NCI-H128 (cell line): ENCODE measurements around the gene ARL14.

Experiments
- DNase-seq: peaks from one replicate; lab custom pipeline; 2025; ENCODE audit not compliant: unreplicated experiment; lab: John Stamatoyannopoulos, UW

Gene ARL14

GRCh38 chr3:160676547-160677303, at the start of gene ARL14:
TSS of gene ARL14 (plus strand) at chr3:160677160. CDS start at chr3:160677347, 187 bp downstream.
- no peak for DNase-seq

DNA sequence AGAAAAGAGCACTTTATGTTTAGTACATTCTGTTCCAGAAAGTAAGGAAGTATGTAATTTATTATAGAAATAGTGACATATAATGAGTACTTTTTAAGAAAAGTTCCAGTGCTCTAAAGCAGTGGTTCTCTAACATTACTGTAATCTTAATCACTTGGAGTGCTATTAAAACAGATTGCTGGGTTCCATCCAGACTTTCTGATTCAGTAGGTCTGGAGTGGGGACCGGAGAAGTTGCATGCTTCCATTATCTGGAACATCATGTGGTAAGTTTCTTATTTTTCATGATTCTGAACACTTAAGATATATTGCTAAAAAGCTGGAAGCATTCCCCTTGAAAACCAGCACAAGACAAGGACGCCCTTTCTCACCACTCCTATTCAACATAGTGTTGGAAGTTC, 47.5 kb upstream of the ARL14 start:
- no peak for DNase-seq

DNA sequence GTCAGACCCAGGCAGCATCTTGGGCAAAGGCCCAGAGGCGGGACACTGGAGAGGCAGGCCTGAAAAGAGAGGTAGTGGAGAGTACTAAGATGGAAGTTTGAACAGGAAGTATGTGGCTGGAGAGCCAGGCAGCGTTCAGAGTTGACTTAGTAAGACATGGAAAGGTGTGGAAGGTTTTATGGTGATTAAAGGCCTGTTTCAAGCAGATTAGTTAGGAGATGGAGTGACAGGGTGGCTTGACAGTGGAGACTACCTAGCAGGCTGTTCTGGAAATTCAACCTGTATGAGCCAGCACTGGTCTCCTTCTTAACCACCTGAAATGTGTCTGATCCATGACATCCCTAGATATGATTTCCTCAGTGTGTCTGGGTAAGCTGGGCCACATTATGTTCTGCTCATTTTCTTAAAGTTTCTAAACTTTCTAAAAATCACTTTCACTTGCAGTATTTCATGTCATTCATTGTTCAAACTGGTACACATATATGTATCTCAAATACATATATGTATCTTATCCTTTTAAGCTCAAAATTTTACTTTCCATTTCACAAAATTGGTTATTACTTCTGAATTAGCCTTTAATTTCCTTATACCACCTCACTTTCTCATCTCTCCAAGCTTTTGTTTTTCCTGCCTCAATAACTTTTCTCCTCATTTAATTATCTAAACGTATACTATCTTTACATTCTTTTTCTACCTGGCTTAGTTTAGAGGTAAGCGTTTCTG, 43.4 kb upstream of the ARL14 start:
- no peak for DNase-seq

- DNase-seq, result no peak
Observed at GRCh38 chr3:160635213-160635612, 41.7 kb upstream of the ARL14 start.

DNA sequence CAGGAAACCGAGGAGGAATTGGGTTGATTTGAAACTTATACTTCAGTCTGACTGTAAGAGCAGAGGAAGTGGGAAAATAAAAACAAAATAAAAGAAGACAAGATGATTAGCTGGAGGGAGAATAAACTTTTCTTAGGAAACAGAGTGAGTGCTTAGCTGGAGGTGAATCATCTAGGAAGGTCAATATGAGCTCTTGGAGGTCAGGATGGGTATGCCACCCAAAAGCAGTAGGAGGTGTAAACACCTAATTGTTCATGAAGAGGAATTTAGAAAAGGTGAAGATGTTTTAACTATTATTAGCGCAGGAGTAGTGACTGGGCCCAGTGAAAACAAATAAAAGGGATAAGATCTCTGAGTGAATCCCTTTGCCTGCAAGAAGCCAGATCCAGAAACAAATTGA, 39.9 kb upstream of the ARL14 start:
- no peak for DNase-seq

DNA sequence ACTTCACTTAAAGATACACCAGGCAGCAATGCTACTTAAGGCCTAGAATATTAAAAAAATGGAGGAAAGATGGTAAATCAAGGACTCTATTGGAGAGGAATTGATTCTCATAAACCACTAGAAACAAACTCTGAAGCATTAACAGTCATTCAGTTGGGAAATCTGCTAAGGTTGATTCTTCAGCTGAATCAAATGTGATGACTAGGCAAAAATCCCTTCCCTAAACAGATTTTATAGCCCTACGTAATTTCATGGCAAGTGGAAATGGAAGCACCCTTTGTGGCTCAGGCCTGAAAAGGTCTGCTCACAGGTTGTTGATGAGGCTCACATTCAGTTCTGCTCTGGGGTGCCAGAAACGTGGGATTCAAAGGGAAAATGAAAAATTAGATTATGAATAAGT, 38.8 kb upstream of the ARL14 start:
- no peak for DNase-seq

DNA sequence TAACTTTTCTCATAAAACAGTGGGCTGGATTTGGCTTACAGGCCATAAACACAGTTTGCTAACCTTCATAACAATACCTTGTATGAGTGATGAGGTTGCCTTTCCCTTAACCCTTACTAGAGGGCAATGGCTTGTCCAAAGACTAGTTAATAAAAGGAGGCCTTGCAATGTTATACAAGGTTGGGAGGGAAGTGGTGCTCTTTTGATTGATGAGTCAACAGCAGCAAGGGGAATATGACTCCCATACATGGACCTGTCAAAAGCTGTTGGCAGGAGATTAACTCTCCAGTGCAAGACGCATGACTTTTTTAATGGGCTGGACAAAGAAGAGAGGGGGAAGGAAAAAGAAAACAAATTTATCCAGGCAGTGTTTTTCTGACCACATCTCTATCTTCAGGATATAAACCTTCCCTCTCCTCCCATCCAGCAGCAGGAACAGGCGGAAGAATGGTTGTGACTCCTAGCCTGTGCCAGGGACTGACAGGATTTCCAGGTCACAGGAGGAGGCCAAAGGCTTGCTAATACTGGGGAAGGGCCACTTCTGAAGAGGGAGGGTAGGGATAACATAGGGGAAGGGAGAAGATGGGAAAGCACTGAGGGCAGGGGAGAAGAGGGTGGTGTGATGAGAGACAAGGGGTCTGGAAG, 35.2 kb upstream of the ARL14 start:
- DNase-seq, result no peak

DNA sequence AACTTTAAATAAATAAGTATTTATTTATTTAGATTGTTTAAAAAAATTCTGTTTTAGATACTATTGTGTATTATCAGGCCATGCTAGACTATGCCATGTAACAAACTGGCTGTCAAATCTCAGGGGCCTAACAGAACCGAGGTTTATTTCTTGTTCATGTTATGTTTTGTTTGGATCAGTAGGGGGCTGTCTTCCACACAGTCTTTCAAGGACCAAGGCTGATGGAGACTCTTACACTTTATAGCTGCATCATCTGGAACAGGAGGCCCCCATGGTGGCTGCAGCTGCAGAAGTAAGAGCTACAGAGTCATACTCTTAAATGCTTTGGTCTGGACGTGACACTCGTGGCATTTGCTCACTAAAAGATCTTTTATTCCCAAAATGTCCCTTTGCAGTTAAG, 33.0 kb upstream of the ARL14 start:
- DNase-seq, result no peak

- DNase-seq, result no peak
Observed at GRCh38 chr3:160644491-160644890, 32.5 kb upstream of the ARL14 start.

DNA sequence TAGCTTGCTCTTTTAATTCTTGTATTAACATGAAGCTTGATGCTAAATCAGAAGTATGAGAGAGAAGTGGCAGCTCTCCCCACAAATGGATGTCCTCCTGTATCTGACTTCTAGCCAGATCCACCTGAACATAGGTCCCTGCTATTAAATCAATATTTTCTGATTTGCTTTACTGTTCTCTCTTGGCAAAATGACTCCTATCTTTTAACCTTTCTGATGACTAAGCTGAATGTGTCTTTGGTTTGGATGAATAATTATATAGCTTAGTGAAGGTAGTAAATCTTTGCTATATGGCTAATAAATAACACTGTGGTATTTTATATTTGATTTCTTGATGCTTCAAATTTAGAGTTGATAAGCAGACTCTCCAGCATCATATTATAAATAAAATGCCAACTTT, 28.3 kb upstream of the ARL14 start:
- DNase-seq, result no peak

GRCh38 chr3:160649596-160649995, 27.4 kb upstream of the ARL14 start:
- no peak for DNase-seq

DNA sequence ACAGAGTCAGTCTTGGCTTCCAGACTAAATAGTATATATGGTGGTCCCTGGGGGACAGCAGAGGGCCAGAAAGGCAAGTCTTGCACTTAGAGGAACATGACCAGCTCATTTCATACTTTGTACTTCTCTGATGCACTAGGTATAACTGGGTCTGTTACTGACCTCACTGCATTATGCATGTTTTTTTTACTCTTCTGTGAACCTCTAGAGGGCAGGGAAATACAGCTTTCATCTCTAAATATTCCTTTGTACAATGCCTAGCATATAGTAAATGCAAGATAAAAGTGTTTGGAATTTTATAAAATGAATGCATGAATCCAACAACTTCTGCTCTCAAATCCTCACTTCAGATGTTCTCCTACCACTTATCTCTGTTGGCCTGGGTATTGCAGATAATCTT, 23.4 kb upstream of the ARL14 start:
- DNase-seq, result no peak

DNA sequence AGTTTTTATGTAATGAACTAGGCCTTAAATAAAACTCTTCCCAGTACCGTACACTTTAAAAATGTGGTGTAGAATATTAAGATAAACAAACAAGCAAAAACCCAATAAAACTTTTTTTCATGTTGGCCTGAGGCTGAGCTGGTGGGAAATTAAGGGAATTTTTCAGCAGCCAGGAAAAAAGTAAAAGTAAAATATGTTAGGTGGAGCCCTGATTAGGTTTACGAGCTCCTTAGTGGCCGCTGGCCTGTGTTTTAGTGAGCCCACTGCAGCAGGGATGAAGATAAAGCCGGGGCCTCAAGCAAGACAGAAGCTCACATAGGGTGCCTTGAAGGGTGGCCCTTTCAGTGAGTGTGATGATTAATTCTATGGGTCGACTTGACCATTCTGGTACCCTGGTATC, 16.1 kb upstream of the ARL14 start:
- DNase-seq, result no peak

DNA sequence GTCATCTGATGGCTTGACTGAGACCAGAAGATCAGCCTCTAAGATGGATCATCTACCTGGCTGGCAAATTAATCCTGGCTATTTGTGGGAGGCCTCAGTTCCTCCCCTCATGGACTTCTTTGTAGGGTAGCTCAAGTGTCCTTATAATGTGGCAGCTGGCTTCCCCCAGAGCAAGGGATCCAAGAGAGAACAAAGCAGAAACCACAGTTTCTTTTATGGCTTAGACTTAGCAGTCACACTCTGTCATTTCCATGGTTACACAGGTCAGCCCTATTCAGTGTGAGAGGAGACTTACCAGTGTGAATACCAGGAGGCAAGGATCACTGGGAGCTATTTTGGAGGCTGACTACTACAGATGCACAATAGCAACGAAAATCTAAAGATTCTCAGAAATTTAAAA, 15.3 kb upstream of the ARL14 start:
- DNase-seq, result no peak

GRCh38 chr3:160665231-160665630, 11.7 kb upstream of the ARL14 start:
- no peak for DNase-seq

- no peak for DNase-seq
Observed at GRCh38 chr3:160665784-160666526, 11.0 kb upstream of the ARL14 start.

DNA sequence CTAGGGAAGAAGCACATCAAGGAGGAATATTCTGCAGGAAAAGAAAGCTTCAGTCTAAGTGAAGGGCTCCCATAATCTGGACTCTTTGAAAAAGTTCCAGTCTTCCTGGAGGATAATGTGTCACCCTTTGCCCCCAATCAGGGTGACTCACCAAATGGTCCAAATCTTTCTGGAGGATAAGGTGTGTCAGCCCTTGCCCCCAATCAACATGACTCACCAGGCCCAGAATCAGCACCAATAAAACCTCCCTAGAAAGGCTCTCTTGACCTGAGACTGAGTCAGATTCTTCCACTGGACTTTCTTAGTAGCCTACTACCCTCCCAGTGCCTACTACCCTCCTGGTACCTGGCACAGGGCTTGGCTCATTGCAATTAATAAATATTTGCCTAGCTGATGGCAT, 9.5 kb upstream of the ARL14 start:
- no peak for DNase-seq

- DNase-seq, result no peak
Observed at GRCh38 chr3:160668454-160668853, 8.5 kb upstream of the ARL14 start.

GRCh38 chr3:160671231-160671630, 5.7 kb upstream of the ARL14 start:
- DNase-seq, result no peak

DNA sequence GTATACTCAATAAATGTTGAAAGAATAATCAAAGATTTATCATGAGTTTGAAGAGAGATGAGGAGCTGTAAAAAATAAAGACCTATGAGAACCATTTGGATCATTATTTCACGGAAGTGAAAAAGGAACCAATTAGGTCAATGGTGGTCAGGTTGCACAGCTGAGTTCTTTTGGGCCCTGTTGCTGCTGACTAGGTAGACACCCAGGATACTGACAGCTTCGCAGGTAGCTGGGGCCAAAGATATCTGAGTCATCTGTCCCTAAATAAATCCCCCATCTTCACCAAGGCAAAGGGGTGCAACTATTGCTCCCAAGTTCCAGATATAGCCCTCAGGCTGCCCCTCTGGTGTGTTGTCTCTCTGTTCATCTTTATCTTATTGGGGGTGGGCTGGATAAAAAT, 5.0 kb upstream of the ARL14 start:
- no peak for DNase-seq

DNA sequence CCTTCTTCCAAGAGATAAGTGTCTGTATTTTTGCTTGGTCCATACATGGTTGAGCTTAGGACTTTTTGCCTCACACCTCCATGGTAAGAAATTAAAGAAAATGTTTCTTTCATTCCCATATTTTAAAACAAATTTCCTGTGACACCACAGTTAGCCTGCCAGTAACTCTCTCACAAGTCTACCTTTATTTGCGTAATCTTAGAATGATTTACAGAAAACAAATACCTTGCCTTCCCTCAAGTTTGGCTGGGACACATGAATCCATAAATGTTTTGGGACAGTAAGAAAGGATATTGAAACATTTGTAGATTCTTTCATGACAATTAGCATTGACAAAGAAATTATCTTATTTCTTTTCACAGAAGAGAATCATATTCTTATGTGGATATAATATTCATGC, 3.8 kb upstream of the ARL14 start:
- DNase-seq, result no peak
